ENCODE results near the gene DPY30. TPM values are rescaled to one million over a fixed set of nuclear protein-coding genes. Genes with fewer than 3 reads are reported as not detected.
"Not testable (repeated sequence)": the region's sequence is repeated elsewhere in the genome, so short reads cannot be mapped to it uniquely, and the experiment has no call there.

Gene DPY30
- total RNA-seq, 1 donor from 2014 or later: 60.3 TPM

DNA sequence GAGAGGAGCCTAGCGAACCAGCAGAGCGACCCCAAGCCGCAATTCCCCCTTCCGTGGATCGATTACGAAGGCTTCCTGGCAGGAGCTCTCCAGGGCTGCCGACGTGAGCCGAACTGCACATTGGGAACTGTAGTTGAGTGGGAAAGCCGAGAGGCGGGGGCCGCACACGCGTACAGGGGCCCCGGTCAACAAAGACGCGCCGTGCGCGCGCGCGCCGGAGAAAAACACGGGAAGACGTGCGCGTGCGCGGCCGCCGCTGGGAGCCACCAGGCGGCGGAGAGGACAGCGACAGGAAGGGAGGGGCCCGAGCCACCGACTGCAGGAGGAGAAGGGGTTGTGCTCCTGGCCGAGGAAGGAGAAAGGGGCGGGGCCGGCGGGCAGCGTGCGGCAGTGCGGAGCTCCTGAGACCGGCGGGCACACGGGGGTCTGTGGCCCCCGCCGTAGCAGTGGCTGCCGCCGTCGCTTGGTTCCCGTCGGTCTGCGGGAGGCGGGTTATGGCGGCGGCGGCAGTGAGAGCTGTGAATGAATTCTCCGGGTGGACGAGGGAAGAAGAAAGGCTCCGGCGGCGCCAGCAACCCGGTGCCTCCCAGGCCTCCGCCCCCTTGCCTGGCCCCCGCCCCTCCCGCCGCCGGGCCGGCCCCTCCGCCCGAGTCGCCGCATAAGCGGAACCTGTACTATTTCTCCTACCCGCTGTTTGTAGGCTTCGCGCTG lies 23.9 kb upstream of the DPY30 start, which contains the start of gene SPAST:
Gene SPAST (plus strand): TSS at position 247 of the 711 bp plus-strand sequence. CDS start 276 bp downstream, at position 523.
- Histone ChIP-seq H3K4me3 (ENCODE audit: low read depth, low read length) (peak within 1 kb of the TSS; percentile 54), H3K36me3 (ENCODE audit: control insufficient read depth, insufficient read depth, low read length) (no peaks in the 10 kb centered on the region), H3K27me3 (ENCODE audit: control insufficient read depth, insufficient read depth, low read length) (no peaks in the 10 kb centered on the region)
- TF ChIP-seq, protein P1, sequence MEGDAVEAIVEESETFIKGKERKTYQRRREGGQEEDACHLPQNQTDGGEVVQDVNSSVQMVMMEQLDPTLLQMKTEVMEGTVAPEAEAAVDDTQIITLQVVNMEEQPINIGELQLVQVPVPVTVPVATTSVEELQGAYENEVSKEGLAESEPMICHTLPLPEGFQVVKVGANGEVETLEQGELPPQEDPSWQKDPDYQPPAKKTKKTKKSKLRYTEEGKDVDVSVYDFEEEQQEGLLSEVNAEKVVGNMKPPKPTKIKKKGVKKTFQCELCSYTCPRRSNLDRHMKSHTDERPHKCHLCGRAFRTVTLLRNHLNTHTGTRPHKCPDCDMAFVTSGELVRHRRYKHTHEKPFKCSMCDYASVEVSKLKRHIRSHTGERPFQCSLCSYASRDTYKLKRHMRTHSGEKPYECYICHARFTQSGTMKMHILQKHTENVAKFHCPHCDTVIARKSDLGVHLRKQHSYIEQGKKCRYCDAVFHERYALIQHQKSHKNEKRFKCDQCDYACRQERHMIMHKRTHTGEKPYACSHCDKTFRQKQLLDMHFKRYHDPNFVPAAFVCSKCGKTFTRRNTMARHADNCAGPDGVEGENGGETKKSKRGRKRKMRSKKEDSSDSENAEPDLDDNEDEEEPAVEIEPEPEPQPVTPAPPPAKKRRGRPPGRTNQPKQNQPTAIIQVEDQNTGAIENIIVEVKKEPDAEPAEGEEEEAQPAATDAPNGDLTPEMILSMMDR (IDR thresholded peaks at IDR 0.05; ENCODE audit: insufficient read depth, low read length, severe bottlenecking): peak; percentile 67
- DNase-seq (ENCODE audit: low read depth) (peak; percentile 89), FAIRE-seq (no peak)

DNA sequence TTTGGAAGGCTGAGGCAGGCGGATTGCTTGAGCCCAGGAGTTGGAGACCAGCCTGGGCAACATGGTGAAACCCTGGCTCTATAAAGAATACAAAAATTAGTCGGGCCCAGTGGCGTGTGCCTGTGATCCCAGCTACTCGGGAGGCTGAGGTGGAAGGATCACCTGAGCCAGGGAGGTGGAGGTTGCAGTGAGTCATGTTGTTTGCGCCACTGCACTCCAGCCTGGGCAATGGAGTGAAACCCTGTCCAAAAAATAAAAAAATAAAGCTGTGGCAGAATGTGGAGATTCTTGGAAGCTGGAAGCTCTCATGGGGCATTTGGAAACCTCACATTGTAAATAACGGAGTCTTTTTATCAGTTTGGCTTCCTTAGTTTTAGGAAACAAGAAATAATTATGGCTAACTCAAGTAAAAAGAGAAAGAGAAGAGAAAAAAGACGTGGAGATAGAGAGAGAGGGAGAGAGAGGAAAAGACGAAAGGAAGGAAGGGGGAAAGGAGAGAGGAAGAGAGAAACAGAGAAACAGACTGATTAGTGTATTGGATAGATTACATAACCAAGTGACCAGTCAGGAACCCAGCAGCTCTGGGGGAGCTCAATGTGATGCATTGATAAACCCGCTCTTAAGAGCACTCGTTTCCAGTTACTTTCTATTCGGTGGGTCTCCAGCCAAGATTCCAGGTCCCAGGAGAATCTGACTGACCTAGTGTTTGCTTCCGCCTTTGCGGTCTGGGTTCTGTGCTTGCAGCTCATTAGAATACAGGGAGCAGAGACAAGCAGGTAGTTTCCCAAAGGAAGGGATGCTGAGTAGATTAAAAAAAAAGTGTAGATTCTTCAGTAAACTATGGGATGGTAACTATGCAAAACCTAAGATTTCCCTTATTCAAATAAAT lies 22.6 kb upstream of the DPY30 start:
- FAIRE-seq: no peak
- no peaks in the 10 kb centered on the region for H3K27me3 ChIP-seq (ENCODE audit: control insufficient read depth, insufficient read depth, low read length)
- peak; percentile 59 for DNase-seq (ENCODE audit: low read depth)
- no peaks in the 10 kb centered on the region for H3K36me3 ChIP-seq (ENCODE audit: control insufficient read depth, insufficient read depth, low read length)
- TF ChIP-seq, protein P1 (IDR thresholded peaks at IDR 0.05; ENCODE audit: insufficient read depth, low read length, severe bottlenecking): no peak
- peak overlapping the region; percentile 54 for H3K4me3 ChIP-seq (ENCODE audit: low read depth, low read length)

DNA sequence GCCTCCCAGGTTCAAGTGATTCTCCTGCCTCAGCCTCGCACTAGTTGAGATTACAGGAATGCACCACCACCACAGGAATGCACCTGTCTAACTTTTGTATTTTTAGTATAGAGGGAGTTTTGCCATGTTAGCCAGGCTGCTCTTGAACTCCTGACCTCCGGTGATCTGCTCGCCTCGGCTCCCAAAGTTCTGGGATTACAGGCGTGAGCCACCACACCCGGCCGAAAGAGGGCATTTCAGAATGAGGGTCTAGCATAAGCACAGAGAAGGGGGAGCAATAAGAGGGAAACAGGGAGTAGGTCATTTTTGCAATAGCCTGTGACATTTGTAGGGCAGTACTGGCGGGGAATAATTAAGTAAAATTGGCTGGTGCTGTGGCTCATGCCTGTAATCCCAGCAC lies 21.8 kb upstream of the DPY30 start:
- FAIRE-seq: no peak
- Histone ChIP-seq H3K27me3 (ENCODE audit: control insufficient read depth, insufficient read depth, low read length) (no peaks in the 10 kb centered on the region), H3K36me3 (ENCODE audit: control insufficient read depth, insufficient read depth, low read length) (no peaks in the 10 kb centered on the region), H3K4me3 (ENCODE audit: low read depth, low read length) (no peak overlapping the region)
- no peak for DNase-seq (ENCODE audit: low read depth)
- TF ChIP-seq, protein P1 (IDR thresholded peaks at IDR 0.05; ENCODE audit: insufficient read depth, low read length, severe bottlenecking): no peak

DNA sequence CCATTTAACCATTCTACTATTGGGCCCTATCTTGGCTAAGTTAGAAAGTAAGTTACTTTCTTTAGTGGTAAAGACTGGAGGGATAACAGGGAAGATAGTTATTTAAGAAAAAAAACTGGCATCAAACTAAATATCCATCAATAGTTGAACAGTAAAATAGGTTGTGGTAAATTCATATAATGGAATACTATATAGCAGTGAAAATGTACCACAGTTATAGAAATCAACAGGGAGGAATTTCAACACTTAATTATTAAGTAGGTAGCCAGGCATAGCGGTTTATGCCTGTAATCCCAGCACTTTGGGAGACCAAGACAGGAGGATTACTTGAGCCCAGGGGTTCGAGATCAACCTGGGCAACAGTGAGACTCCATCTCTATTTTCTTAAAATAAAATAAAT lies 20.7 kb upstream of the DPY30 start:
- TF ChIP-seq, protein P1 (IDR thresholded peaks at IDR 0.05; ENCODE audit: insufficient read depth, low read length, severe bottlenecking): no peak
- no peaks in the 10 kb centered on the region for H3K36me3 ChIP-seq (ENCODE audit: control insufficient read depth, insufficient read depth, low read length)
- FAIRE-seq: no peak
- H3K27me3 ChIP-seq (ENCODE audit: control insufficient read depth, insufficient read depth, low read length): no peaks in the 10 kb centered on the region
- H3K4me3 ChIP-seq (ENCODE audit: low read depth, low read length): no peak overlapping the region
- no peak for DNase-seq (ENCODE audit: low read depth)

DNA sequence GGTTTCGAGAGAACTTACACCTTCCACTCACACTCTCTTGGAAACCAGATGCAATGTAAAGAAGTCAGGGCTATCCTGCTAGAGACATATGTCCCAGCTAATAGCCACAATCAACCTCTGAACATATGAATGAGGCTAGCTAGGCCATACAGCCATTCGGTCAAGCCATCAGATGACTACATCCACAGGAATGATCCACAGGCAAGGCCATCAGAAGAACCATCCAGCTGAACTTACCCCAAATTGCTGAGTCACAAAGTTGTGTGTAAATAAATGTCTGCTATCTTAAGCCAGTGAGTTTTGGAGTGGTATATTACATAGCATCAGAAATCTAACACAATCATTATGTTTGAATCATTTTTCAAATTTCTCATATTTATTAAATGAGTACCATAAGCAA lies 18.5 kb upstream of the DPY30 start:
- peak; percentile 42 for DNase-seq (ENCODE audit: low read depth)
- no peak for FAIRE-seq
- Histone ChIP-seq H3K36me3 (ENCODE audit: control insufficient read depth, insufficient read depth, low read length) (no peaks in the 10 kb centered on the region), H3K27me3 (ENCODE audit: control insufficient read depth, insufficient read depth, low read length) (no peaks in the 10 kb centered on the region), H3K4me3 (ENCODE audit: low read depth, low read length) (no peak overlapping the region)
- TF ChIP-seq, protein P1 (IDR thresholded peaks at IDR 0.05; ENCODE audit: insufficient read depth, low read length, severe bottlenecking): no peak

DNA sequence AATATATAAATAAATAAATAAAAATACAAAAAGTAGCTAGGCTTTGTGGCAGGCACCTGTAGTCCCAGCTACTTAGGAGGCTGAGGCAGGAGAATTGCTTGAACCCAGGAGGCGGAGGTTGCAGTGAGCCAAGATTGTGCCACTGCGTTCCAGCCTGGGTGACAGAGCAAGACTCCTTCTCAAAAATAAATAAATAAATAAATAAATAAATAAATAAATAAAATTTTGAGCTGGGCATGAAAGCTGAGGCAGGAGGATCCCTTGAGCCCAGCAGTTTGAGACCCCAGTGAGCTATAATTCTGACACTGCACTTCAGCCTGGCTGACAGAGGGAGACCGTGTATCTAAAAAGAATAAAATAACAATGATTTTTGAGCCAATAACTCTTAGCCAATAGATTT lies 15.0 kb upstream of the DPY30 start:
- not testable (repeated sequence) for H3K4me3 ChIP-seq (ENCODE audit: low read depth, low read length); FAIRE-seq; H3K27me3 ChIP-seq (ENCODE audit: control insufficient read depth, insufficient read depth, low read length); H3K36me3 ChIP-seq (ENCODE audit: control insufficient read depth, insufficient read depth, low read length); DNase-seq (ENCODE audit: low read depth)

Measured in bronchial epithelial cell (primary cell).